ENCODE measurements around the gene ADGRG3. TPM values are rescaled to one million over a fixed set of nuclear protein-coding genes. Genes with fewer than 3 reads are reported as not detected.

Gene ADGRG3
- total RNA-seq, 1 donor from 2014 or later: 0.36 TPM

DNA sequence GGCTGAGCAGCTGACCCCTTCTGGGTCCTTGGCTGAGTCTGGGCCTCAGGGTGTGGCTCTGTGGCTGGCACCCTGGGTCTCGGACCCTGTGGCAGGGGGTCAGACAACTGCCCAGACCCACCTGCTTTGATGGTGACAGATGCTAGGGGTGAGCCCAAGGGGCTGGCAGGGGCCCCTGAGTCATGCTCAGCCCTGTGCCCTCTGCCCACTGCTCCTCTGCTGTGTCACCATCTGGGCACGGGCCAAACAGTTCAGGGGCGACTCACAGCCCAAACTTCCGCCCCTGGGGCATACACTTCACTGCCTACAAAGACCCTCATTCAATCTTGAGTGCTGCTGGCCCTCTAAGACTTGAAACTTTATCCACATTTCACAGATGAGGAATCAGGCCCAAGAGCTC is 33.9 kb upstream of the ADGRG3 start:
- Histone ChIP-seq H3K36me3 (no peaks in the 10 kb centered on the region), H3K4me3 (no peak overlapping the region), H3K4me1 (peaks cover 87% of the 10 kb centered on the region), H3K9me3 (replicated peaks) (no peaks in the 10 kb centered on the region), H3K27me3 (ENCODE audit: low read depth) (peaks cover 11% of the 10 kb centered on the region), H3K27ac (replicated peaks) (peak overlapping the region; percentile 93)
- TF ChIP-seq, protein P1, sequence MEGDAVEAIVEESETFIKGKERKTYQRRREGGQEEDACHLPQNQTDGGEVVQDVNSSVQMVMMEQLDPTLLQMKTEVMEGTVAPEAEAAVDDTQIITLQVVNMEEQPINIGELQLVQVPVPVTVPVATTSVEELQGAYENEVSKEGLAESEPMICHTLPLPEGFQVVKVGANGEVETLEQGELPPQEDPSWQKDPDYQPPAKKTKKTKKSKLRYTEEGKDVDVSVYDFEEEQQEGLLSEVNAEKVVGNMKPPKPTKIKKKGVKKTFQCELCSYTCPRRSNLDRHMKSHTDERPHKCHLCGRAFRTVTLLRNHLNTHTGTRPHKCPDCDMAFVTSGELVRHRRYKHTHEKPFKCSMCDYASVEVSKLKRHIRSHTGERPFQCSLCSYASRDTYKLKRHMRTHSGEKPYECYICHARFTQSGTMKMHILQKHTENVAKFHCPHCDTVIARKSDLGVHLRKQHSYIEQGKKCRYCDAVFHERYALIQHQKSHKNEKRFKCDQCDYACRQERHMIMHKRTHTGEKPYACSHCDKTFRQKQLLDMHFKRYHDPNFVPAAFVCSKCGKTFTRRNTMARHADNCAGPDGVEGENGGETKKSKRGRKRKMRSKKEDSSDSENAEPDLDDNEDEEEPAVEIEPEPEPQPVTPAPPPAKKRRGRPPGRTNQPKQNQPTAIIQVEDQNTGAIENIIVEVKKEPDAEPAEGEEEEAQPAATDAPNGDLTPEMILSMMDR (IDR thresholded peaks at IDR 0.05; ENCODE audit: borderline replicate concordance): no peak
- DNase-seq: no peak
- intact Hi-C loops (cut with micrococcal nuclease): no loop called here

DNA sequence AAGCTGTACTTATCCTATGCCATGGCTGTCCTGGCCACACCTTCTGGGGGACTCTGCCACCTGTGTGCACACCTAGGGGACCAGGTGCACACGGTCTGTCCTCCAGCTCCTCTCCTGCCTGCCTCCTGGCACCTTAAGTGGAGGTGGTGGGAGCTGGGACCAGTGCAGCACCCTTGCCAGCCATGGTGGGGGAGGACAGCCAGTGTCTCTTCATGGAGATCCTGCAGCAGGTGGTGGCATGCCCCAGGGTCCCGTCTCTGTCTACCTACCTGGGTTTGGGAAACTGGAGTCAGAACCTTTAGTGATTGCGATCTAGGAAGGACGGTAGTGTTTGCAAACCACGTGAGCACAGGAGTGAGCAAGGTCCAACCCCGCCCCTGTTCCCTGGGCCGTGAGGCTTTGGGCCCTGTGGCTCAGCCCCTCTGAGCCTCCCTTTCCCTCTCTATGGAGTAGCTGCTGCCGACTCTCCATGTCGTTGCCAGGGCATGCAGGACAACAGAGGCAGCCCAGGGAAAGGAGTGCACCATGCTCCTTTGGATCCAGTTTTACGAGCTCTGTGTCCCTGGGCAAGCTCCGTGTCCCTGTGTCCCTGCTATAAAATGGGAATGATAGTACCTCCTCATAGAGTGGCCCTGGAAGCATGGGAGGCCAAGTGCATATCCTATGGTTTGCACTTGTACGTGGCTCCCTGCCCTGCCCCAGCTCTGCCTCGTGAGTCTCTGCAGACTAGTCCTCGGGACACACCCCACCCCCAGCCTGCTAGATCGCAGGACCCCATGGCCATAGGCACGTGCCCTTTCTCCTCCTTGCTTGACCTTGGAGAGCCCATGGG is 32.6 kb upstream of the ADGRG3 start:
- Histone ChIP-seq H3K36me3 (no peaks in the 10 kb centered on the region), H3K4me1 (peaks cover 94% of the 10 kb centered on the region), H3K27me3 (ENCODE audit: low read depth) (peaks cover 9% of the 10 kb centered on the region), H3K27ac (replicated peaks) (peak overlapping the region; percentile 93), H3K9me3 (replicated peaks) (no peaks in the 10 kb centered on the region), H3K4me3 (peak overlapping the region; percentile 17)
- TF ChIP-seq, protein P1 (IDR thresholded peaks at IDR 0.05; ENCODE audit: borderline replicate concordance): no peak
- DNase-seq: no peak
- intact Hi-C loops (cut with micrococcal nuclease): no loop called here

DNA sequence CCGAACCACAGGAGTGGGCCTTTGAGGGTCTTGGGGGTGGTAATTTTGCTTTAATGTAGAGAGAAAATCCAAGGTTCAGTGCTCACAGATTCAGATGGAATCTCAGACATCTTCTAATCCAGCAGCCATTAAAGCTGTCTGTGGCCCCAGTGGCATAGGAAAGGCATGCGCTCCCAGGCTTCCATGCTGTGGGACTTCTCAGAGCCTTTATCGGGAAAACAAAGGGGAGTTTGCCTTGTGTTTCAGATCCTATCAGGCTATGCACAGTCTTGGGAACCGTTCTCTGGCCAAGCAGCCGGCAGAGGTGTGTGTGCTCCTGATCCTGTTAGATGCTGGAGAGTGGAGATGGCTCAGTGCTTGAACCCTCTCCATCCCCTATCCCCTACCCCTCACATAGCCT is 31.9 kb upstream of the ADGRG3 start:
- Histone ChIP-seq H3K36me3 (no peaks in the 10 kb centered on the region), H3K27ac (replicated peaks) (peak overlapping the region; percentile 93), H3K4me3 (peak overlapping the region; percentile 17), H3K27me3 (ENCODE audit: low read depth) (peaks cover 9% of the 10 kb centered on the region), H3K4me1 (peaks cover 100% of the 10 kb centered on the region), H3K9me3 (replicated peaks) (no peaks in the 10 kb centered on the region)
- no peak for DNase-seq
- TF ChIP-seq, protein P1 (IDR thresholded peaks at IDR 0.05; ENCODE audit: borderline replicate concordance): no peak
- intact Hi-C loops (cut with micrococcal nuclease): no loop called here

DNA sequence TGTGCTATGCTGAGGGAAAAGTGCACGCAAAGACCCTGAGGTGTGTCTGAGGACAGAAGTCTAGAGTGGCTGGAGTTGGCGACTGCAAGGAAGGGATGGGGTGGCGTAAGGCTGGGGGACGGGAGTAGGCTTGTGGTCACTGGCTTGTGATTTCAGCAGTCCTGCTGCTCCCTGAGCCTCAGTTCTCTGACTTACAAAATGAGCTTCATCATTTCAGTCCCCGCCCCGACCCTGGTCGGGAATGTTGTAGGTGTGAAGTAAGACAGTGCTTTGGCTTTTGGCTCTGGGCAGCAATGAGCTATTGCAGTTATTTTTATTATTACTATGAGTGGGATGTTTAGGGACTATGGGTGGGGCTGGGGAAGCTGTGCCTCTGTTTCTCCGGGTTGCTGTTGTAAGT is 31.1 kb upstream of the ADGRG3 start:
- Histone ChIP-seq H3K9me3 (replicated peaks) (no peaks in the 10 kb centered on the region), H3K27me3 (ENCODE audit: low read depth) (peaks cover 9% of the 10 kb centered on the region), H3K4me1 (peaks cover 100% of the 10 kb centered on the region), H3K36me3 (no peaks in the 10 kb centered on the region), H3K4me3 (peak overlapping the region; percentile 30), H3K27ac (replicated peaks) (peak overlapping the region; percentile 93)
- intact Hi-C loops (cut with micrococcal nuclease): no loop called here
- TF ChIP-seq, protein P1 (IDR thresholded peaks at IDR 0.05; ENCODE audit: borderline replicate concordance): no peak
- DNase-seq: no peak

DNA sequence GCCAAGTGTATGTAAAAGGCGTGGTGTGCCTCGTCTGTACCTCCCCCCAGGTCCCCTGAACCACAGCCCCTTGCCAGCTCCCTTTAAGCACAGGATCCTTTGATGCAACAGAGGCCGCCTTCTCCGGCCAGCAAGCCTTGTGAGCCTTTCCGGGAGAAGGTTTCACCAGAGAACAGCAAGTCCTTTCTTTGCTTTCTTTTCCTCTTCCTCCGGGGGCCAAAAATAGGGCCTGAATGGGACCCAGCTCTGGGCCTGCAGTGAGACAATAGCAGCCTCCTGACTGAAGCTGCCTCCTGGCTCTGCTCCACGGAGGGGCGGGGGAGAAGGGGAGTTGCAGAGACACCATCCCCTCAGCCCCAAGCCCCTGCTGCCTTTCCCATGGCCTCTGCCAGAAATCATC is 30.7 kb upstream of the ADGRG3 start:
- DNase-seq: peak; percentile 62
- peaks cover 100% of the 10 kb centered on the region for H3K4me1 ChIP-seq
- intact Hi-C loops (cut with micrococcal nuclease): no loop called here
- TF ChIP-seq, protein P1 (IDR thresholded peaks at IDR 0.05; ENCODE audit: borderline replicate concordance): no peak
- peak overlapping the region; percentile 37 for H3K4me3 ChIP-seq
- peaks cover 9% of the 10 kb centered on the region for H3K27me3 ChIP-seq (ENCODE audit: low read depth)
- H3K27ac ChIP-seq (replicated peaks): peak overlapping the region; percentile 93
- H3K36me3 ChIP-seq: no peaks in the 10 kb centered on the region
- H3K9me3 ChIP-seq (replicated peaks): no peaks in the 10 kb centered on the region

Data from left ventricle myocardium inferior (tissue), 1 donor.